Skeletal muscle cell (primary cell): ENCODE measurements around the gene ZNF319.
A peak's percentile ranks its signal among the peaks of the same experiment; 100 is the strongest.

Experiments used
- DNase-seq: peaks from one replicate; pipeline ENCODE4 v3.0.0-alpha.2; 2010; ENCODE audit warnings: low read depth
- H3K4me3 ChIP-seq: 2 replicates; pipeline ENCODE4 v1.5.1; 2011; ENCODE audit warnings: low read depth, mild to moderate bottlenecking, control low read depth, low read length, moderate library complexity

Gene ZNF319

GRCh38 chr16:57999971-58000705 lies at the start of gene ZNF319:
Gene ZNF319 (minus strand): TSS chr16:58000672. CDS start chr16:57998265, 2,407 bp downstream.
- DNase-seq, result no peak
- peak within 1 kb of the TSS; percentile 74 for H3K4me3 ChIP-seq

- no peak for DNase-seq
- no peak overlapping the region for H3K4me3 ChIP-seq
Measured at GRCh38 chr16:58049232-58050185, 49.0 kb upstream of the ZNF319 start.

GRCh38 chr16:58048494-58049231 lies 48.2 kb upstream of the ZNF319 start:
- H3K4me3 ChIP-seq, result no peak overlapping the region
- no peak for DNase-seq

GRCh38 chr16:58047557-58048348 lies 47.3 kb upstream of the ZNF319 start:
- DNase-seq, result no peak
- H3K4me3 ChIP-seq, result no peak overlapping the region

GRCh38 chr16:58046936-58047335 lies 46.5 kb upstream of the ZNF319 start:
- no peak for DNase-seq
- no peak overlapping the region for H3K4me3 ChIP-seq

- no peak overlapping the region for H3K4me3 ChIP-seq
- no peak for DNase-seq
Measured at GRCh38 chr16:58046054-58046881, 45.8 kb upstream of the ZNF319 start.

- DNase-seq, result no peak
- H3K4me3 ChIP-seq, result no peak overlapping the region
Measured at GRCh38 chr16:58045096-58045495, 44.6 kb upstream of the ZNF319 start.

GRCh38 chr16:58044266-58045019 lies 44.0 kb upstream of the ZNF319 start:
- DNase-seq, result no peak
- no peak overlapping the region for H3K4me3 ChIP-seq

GRCh38 chr16:58043571-58044155 lies 43.2 kb upstream of the ZNF319 start:
- DNase-seq, result no peak

GRCh38 chr16:58042886-58043515 lies 42.5 kb upstream of the ZNF319 start:
- DNase-seq, result no peak
- H3K4me3 ChIP-seq, result no peak overlapping the region

More at GRCh38 chr16:58043571-58044155, 43.2 kb upstream of the ZNF319 start:
- no peak overlapping the region for H3K4me3 ChIP-seq

- no peak for DNase-seq
- no peak overlapping the region for H3K4me3 ChIP-seq
Measured at GRCh38 chr16:58042001-58042885, 41.8 kb upstream of the ZNF319 start.

GRCh38 chr16:58041628-58041955 lies 41.1 kb upstream of the ZNF319 start:
- no peak for DNase-seq
- H3K4me3 ChIP-seq, result no peak overlapping the region

- no peak for DNase-seq
- H3K4me3 ChIP-seq, result no peak overlapping the region
Measured at GRCh38 chr16:58040945-58041627, 40.6 kb upstream of the ZNF319 start.

GRCh38 chr16:58040496-58040846 lies 40.0 kb upstream of the ZNF319 start:
- H3K4me3 ChIP-seq, result no peak overlapping the region
- no peak for DNase-seq

GRCh38 chr16:58039829-58040495 lies 39.5 kb upstream of the ZNF319 start:
- DNase-seq, result no peak
- H3K4me3 ChIP-seq, result no peak overlapping the region
